ENCODE results near the gene GPR153. TPM values are rescaled to one million over a fixed set of nuclear protein-coding genes. Genes with fewer than 3 reads are reported as not detected.

The GPR153 gene
- total RNA-seq, 2 donors from 2014 or later: 19.6 to 21.0 TPM

DNA sequence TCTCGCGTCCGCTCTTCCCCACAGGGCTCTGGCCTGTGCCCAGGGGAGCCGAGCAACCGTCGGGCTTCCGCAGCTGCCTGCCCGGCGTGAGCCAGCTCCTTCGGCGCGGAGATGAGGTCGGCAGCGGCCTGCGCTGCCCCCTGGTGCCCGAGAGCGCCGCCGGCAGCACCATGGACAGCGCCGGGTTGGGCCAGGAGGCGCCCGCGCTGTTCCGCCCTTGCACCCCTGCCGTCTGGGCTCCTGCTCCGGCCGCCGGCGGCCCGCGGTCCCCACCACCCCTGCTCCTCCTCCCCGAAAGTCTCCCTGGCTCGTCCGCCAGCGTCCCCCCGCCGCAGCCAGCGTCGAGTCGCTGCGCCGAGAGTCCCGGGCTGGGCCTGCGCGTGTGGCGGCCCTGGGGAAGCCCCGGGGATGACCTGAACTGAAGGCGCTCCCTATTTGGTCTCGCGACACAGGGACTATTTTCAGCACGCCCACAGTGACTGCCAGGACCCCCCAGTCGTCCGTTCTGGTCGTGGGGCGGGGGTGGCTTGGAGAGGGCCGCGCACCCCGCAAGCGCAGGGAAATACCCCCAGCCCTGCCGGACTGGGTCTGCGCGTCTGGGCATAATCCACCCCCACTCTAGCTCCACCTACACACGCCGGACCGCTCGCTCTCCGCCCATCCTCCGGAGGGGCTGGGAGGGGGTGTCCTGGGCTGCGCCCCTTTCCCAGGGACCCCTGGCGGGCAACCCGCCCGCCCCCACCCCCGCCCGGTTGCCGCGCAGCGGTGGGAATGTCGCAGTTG, 15.6 kb downstream of the GPR153 start:
- Histone ChIP-seq H3K27me3 (peaks cover 75% of the 10 kb centered on the region), H3K27ac (no peak overlapping the region), H3K9ac (ENCODE audit: low read depth in 2 of 2, low read length in 2 of 2) (peak overlapping the region in 1 of 2 donors; percentile 43), H3K4me3 (peak overlapping the region; percentile 3), H3K36me3 (no peaks in the 10 kb centered on the region), H3K4me1 (peaks cover 23% of the 10 kb centered on the region), H3K9me3 (no peaks in the 10 kb centered on the region)
- TF ChIP-seq CTCF (IDR thresholded peaks at IDR 0.05): peak; percentile 65
- peak; percentile 79 for DNase-seq
- intact Hi-C loops (cut with DNase I): loop anchor here (2.0 to 5.0 kb wide), 4 partner anchors 37 to 190 kb away; no protein-coding TSS in a partner anchor

DNA sequence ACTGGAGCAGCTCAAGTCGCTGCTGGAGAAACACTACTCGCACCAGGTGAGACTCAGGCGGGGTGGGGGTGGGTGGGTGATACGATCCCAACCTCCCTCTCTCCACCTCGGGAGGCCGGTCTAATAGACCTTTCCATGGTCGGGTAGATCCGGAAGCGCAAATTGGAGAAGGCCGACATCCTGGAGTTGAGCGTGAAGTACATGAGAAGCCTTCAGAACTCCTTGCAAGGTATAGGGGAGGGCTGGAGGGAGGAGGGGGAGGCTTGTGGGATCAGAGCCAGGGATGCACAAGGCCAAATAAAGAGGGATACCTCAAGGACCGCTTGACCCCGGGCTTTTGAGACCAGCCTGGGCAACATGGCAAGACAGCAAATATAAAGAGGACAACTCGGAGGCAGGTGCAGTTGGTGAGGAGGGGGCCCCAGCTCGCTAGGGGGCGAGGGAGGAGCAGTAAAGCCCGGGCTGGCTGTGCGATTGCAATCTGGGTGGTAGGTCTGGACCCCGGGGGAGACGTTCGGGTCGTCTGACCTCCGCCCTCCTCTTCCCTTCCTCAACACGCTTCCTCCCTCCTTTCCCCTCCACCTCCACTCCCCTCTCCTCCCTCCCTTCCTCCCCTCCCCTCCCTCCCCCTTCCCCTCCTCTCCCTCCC, 16.4 kb downstream of the GPR153 start:
- Histone ChIP-seq H3K27me3 (peaks cover 76% of the 10 kb centered on the region), H3K4me1 (peaks cover 23% of the 10 kb centered on the region), H3K4me3 (no peak overlapping the region), H3K9me3 (no peaks in the 10 kb centered on the region), H3K27ac (no peak overlapping the region), H3K36me3 (no peaks in the 10 kb centered on the region), H3K9ac (ENCODE audit: low read depth in 2 of 2, low read length in 2 of 2) (no peak overlapping the region)
- no peak for DNase-seq
- no peak for TF ChIP-seq CTCF (IDR thresholded peaks at IDR 0.05)
- intact Hi-C loops (cut with DNase I): loop anchor here (2.0 to 5.0 kb wide), 4 partner anchors 38 to 190 kb away; no protein-coding TSS in a partner anchor

DNA sequence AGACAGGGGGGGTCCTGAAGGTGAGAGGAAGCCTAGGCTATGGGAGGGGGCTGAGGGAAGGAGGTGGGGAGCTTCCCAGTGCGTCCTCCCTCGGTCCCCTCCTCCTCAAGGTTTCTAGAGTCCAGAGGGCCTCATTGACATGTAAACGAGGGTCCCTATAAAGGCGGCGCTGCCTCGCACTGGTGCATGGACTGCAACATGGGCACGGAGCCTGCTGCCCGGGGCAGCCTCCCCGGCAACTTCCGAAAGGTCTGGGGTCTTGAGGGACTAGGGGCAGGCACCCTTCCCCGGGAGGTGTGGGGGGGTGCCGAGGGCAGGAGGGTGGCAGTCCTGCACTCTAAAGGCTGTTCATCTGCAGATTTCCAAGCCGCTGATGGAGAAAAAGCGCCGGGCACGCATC, 16.9 kb downstream of the GPR153 start, which contains the start of gene HES3:
TSS of gene HES3 (plus strand) at position 187 of the 400 bp plus-strand sequence. CDS start at position 374, 187 bp downstream.
- Histone ChIP-seq H3K4me1 (peaks cover 22% of the 10 kb centered on the region), H3K9ac (ENCODE audit: low read depth in 2 of 2, low read length in 2 of 2) (peak within 1 kb of the TSS in 1 of 2 donors; percentile 43), H3K4me3 (no peak within 1 kb of the TSS), H3K36me3 (no peaks in the 10 kb centered on the region), H3K9me3 (no peaks in the 10 kb centered on the region), H3K27ac (no peak within 1 kb of the TSS), H3K27me3 (peaks cover 73% of the 10 kb centered on the region)
- DNase-seq: no peak
- intact Hi-C loops (cut with DNase I): loop anchor here (2.0 kb wide), 2 partner anchors 135 to 189 kb away; no protein-coding TSS in a partner anchor
- no peak for TF ChIP-seq CTCF (IDR thresholded peaks at IDR 0.05)

DNA sequence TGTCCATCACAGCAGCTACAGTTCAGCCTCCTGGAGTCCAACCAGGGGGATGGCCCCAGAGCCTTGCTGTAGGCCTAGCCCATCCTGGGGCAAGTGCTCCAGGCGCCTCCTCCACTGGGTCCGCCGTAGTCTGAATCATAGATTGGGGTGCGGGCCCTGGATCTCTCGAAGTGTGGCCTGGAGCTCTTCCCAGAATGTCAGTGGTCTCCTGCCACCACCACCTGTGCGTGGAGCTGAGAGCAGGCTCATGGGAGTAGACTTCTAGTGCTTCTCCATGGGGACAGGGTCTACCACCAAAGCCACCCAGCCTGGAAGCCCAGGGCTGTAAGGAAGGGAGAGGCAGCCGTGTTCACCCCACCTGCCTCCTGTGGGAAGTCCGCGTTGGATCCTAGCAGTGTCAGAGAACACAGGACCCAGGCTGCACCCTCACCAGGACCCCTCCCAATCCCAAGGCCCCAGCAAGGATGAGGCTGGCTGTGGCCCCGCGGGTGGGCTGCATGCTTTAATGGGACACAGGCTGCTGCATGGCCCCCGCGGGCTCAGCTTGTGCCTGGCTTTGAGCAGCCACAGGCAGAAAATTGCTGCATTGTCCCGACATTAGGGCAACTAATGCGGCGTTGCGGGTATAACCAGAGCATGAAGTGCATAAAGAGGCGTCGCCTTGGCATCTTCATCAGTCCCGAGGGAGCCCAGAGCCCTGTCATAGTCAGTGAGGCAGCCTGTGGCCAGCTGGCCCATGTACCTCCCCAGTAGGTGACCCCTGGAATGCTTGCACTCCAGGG, 17.7 kb downstream of the GPR153 start:
- DNase-seq: no peak
- Histone ChIP-seq H3K9me3 (no peaks in the 10 kb centered on the region), H3K36me3 (no peaks in the 10 kb centered on the region), H3K9ac (ENCODE audit: low read depth in 2 of 2, low read length in 2 of 2) (no peak overlapping the region), H3K4me1 (peaks cover 20% of the 10 kb centered on the region), H3K27ac (no peak overlapping the region), H3K27me3 (peaks cover 67% of the 10 kb centered on the region), H3K4me3 (no peak overlapping the region)
- no peak for TF ChIP-seq CTCF (IDR thresholded peaks at IDR 0.05)
- intact Hi-C loops (cut with DNase I): no loop called here

All from colonic mucosa (tissue), 4 donors.